ENCODE results near the gene HSD17B7.

Gene HSD17B7

DNA sequence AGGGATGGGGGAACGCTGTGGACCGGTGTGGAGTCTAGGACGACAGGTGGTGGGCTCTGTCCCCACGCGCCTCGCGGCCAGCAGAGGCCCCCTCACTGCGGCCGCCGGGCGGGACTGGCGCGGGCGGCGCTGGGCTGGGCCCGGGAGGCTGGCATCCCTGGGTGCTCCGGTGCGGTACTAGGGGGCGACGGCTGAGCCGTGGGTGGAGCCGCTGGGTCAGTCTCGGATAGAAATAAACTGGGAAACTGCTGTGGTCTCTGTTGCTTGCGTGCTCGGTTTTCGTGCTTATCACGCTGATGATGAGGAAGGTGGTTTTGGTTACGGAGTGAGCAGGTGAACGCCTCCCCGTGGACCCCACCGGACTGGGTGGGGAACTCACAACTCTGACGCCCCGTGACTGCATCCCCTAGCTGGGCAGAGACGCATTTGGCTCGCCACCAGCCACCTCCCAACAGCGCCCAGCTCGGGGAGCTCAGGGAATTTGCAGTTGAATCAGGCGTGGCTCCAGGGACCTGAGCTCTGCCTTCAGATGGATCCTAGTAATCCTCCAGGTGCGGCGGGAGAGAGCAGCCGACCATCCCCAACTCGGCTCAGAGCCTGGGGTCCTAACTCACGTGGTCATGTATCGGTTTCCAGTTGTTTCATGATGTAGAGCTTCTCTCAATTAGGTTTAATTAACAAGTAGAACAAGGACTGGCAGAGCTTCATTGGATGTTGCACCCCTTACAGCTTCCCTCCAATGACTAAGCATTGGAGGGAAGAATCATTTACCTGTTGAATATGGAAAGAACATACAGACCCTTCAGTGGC is 32.1 kb downstream of the HSD17B7 start:
- Mint-ChIP-seq H3K4me3 (peak overlapping the region; percentile 71), H3K9me3 (no peaks in the 10 kb centered on the region), H3K27ac (ENCODE audit: low read depth) (peak overlapping the region; percentile 82), H3K4me1 (peaks cover 19% of the 10 kb centered on the region), H3K36me3 (ENCODE audit: insufficient read depth) (no peaks in the 10 kb centered on the region), H3K27me3 (peaks cover 9% of the 10 kb centered on the region)
- peak; percentile 16 for ATAC-seq (replicated peaks; ENCODE audit: extremely low read depth, poor library complexity, severe bottlenecking)
- DNase-seq (ENCODE audit: low spot score in 2 of 2) = no peak

DNA sequence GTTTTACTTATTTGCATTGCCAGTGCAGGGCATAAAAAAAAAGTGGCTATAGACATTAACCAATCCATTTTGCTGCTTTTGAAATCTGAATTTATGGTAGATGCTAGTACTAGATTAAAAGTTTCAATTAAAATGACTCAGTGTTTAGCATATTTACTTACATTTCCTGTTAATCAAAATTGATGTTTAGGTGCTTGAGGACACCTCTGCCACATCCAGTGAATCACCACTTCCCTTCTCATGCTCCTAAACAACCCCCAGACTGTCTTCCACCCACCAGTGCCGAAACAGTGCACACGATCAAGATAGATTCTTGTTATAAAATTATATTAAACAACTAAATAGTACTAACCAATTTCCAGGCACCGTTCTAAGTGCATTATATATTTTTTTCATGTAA is 32.7 kb downstream of the HSD17B7 start:
- peak overlapping the region; percentile 71 for H3K4me3 Mint-ChIP-seq
- no peaks in the 10 kb centered on the region for H3K36me3 Mint-ChIP-seq (ENCODE audit: insufficient read depth)
- ATAC-seq (replicated peaks; ENCODE audit: extremely low read depth, poor library complexity, severe bottlenecking) (peak; percentile 82), DNase-seq (ENCODE audit: low spot score in 2 of 2) (no peak)
- H3K9me3 Mint-ChIP-seq = no peaks in the 10 kb centered on the region
- H3K27me3 Mint-ChIP-seq = peaks cover 9% of the 10 kb centered on the region
- no peak overlapping the region for H3K27ac Mint-ChIP-seq (ENCODE audit: low read depth)
- peaks cover 19% of the 10 kb centered on the region for H3K4me1 Mint-ChIP-seq

DNA sequence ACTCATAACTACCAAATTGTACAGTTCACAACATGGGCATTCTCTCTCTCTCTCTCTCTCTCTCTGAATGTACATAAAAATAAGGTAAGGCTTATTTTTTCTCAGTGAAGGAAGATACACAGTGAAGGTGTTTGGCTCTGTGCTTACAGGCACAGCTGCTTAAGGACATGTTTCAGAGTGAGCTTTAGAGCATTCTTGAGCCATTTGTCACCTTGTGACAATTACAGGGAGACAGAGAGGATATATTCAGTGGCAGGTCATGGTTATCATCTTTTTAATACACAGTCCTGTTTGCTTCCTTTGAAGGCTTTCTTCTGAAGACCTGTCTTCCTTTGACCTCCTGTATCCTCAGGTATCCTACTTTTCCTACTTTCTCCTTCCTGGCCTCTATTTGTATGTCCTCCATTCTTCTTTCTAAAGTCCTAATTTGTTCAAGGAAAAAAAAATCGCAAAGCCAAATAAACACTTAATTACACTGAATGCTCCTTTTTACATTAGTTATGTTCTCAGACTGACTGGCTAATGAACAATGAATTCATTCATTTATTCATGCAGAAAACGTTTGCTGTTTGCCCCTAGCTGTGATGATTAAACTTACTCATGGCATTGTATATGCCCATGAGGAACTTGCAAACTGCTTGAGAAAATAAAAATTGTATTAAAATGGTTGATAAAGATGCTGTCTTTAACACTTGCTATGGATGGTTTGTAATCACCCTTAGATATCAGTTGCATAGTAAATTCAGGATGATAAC is 33.4 kb downstream of the HSD17B7 start:
- Mint-ChIP-seq H3K27me3 (peaks cover 9% of the 10 kb centered on the region), H3K4me1 (peaks cover 19% of the 10 kb centered on the region), H3K36me3 (ENCODE audit: insufficient read depth) (no peaks in the 10 kb centered on the region), H3K4me3 (no peak overlapping the region), H3K27ac (ENCODE audit: low read depth) (no peak overlapping the region), H3K9me3 (no peaks in the 10 kb centered on the region)
- ATAC-seq (replicated peaks; ENCODE audit: extremely low read depth, poor library complexity, severe bottlenecking) = no peak
- no peak for DNase-seq (ENCODE audit: low spot score in 2 of 2)

DNA sequence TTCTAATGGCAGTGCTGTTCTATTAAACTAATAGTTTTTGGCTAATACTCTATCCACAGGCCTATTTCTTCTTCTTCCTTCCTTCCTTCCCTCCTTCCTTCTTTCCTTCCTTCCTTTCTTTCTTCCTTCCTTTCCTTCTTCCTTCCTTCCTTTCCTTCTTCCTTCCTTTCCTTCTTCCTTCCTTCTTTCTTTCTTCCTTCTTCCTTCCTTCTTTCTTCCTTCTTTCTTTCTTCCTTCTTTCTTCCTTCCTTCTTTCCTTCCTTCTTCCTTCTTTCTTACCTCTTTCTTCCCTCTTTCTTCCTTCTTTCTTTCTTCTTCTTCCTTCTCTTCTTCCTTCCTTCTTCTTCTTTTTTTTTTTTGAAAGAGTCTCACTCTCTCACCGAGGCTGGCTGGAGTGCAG is 38.8 kb downstream of the HSD17B7 start:
- no peak overlapping the region for H3K27ac Mint-ChIP-seq (ENCODE audit: low read depth)
- DNase-seq (ENCODE audit: low spot score in 2 of 2) = no peak
- no peak overlapping the region for H3K4me3 Mint-ChIP-seq
- no peak for ATAC-seq (replicated peaks; ENCODE audit: extremely low read depth, poor library complexity, severe bottlenecking)
- H3K27me3 Mint-ChIP-seq = peaks cover 8% of the 10 kb centered on the region
- H3K9me3 Mint-ChIP-seq = no peaks in the 10 kb centered on the region
- peaks cover 8% of the 10 kb centered on the region for H3K4me1 Mint-ChIP-seq
- H3K36me3 Mint-ChIP-seq (ENCODE audit: insufficient read depth) = no peaks in the 10 kb centered on the region

DNA sequence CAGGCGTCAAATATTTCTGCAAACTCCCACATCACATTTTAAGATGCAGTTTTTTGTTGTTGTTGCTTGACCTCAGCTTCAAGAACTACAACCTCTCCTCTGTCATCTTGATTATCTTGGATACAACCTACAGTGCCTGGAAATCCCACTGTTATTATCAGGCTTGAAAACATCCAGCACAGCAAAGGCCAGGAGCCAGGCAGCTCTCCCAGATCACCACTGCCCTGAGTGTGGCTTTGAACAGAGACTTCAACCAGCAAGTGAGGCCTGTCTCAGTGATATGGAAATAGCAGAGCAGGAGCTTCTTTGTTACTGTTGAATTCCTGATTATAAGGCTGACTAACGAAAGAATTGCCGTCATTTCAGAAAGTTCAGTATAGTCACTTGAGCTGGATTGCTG is 42.0 kb downstream of the HSD17B7 start:
- DNase-seq (ENCODE audit: low spot score in 2 of 2) = no peak
- H3K27me3 Mint-ChIP-seq = peaks cover 8% of the 10 kb centered on the region
- H3K4me1 Mint-ChIP-seq = peaks cover 15% of the 10 kb centered on the region
- H3K4me3 Mint-ChIP-seq = no peak overlapping the region
- H3K9me3 Mint-ChIP-seq = peaks cover 5% of the 10 kb centered on the region
- H3K27ac Mint-ChIP-seq (ENCODE audit: low read depth) = no peak overlapping the region
- ATAC-seq (replicated peaks; ENCODE audit: extremely low read depth, poor library complexity, severe bottlenecking) = no peak
- H3K36me3 Mint-ChIP-seq (ENCODE audit: insufficient read depth) = no peaks in the 10 kb centered on the region

DNA sequence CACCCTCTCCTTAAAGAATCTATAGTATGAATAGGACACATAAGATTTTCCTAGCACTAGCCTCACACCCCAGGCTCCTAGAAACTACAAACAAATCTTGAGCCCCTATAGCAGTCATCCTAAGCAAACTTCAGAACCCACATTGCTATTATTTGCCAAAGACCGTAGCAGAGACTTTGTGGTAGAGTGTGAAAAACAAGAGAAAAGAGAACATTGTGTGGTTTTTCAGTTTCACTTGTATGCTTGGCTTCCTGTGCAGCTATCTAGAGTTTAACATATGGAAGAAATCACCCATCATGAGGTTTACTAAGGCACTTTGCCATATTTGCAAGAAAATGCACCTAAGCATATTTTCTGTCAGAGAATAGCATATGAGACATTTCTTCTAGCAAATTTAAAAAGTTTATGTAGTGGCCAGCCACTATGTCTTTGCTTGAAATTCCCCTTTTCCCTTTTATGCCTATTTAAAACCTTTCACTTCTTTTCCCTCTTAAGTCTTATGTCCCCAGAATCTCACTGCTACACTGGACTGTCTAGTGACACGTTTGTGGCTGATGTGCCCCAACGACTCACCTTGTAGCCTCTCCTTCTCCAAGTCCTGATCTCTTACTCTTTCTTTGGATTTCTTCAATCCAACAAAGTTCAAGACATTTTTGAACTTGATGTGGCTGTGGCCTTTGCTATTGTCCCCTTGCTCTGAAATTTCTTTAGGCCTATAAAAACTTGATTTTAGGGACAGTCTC is 44.8 kb downstream of the HSD17B7 start:
- H3K4me1 Mint-ChIP-seq = peaks cover 15% of the 10 kb centered on the region
- H3K27ac Mint-ChIP-seq (ENCODE audit: low read depth) = no peak overlapping the region
- no peak for ATAC-seq (replicated peaks; ENCODE audit: extremely low read depth, poor library complexity, severe bottlenecking)

DNA sequence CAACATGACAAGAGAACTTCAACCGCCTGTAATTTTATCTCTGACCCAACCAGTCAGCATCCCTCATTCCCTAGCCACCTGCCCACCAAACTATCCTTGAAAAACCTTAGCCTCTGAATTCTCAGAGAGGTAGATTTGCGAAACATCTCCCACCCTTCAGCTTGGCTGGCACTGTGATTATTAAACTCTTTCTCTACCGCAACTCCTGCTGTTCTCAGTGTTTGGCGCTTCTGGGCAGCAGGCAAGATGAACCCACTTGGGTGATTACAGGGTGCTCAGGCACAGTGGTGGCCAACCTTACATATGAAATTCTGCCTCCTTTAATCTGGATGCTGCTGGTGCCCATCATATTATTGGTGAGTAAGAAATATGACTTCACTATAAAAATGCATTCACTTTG is 48.4 kb downstream of the HSD17B7 start:
- peaks cover 12% of the 10 kb centered on the region for H3K4me1 Mint-ChIP-seq
- H3K27me3 Mint-ChIP-seq = peaks cover 9% of the 10 kb centered on the region
- no peak overlapping the region for H3K4me3 Mint-ChIP-seq
- no peak overlapping the region for H3K27ac Mint-ChIP-seq (ENCODE audit: low read depth)
- no peak for DNase-seq (ENCODE audit: low spot score in 2 of 2)
- peaks cover 18% of the 10 kb centered on the region for H3K9me3 Mint-ChIP-seq
- ATAC-seq (replicated peaks; ENCODE audit: extremely low read depth, poor library complexity, severe bottlenecking) = no peak
- H3K36me3 Mint-ChIP-seq (ENCODE audit: insufficient read depth) = no peaks in the 10 kb centered on the region

More for the DNA sequence above, 44.8 kb downstream of the HSD17B7 start:
- H3K4me3 Mint-ChIP-seq = no peak overlapping the region
- H3K9me3 Mint-ChIP-seq = peaks cover 18% of the 10 kb centered on the region
- H3K36me3 Mint-ChIP-seq (ENCODE audit: insufficient read depth) = no peaks in the 10 kb centered on the region
- H3K27me3 Mint-ChIP-seq = no peaks in the 10 kb centered on the region
- DNase-seq (ENCODE audit: low spot score in 2 of 2) = no peak

DNA sequence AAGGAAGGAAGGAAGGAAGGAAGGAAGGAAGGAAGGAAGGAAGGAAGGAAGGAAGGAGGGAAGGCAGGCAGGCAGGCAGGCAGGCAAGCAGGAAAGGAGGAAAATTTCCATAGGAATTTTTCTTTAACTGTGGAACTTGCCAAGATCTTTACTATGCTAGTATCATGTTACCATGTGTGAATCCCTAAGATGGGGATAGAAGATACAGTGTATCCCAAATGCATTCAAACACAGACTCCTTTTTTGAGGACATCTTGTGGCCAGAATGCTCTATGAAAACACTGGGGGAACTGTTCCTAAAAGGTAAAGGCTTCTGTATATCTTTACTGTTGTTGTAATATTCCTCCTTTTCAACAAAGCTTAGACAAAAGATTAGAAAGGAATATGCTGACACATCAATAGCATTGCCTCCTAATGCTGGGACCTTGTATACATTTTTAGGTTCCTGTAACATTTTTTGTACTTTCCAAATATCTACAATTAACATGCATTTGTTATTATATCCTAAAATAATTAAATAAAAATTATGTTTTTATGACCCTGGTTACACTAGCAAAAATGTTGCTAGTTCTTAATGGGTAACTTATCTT is 49.8 kb downstream of the HSD17B7 start:
- no peak for ATAC-seq (replicated peaks; ENCODE audit: extremely low read depth, poor library complexity, severe bottlenecking)
- H3K27ac Mint-ChIP-seq (ENCODE audit: low read depth) = no peak overlapping the region
- peaks cover 4% of the 10 kb centered on the region for H3K4me1 Mint-ChIP-seq
- H3K4me3 Mint-ChIP-seq = no peak overlapping the region
- no peaks in the 10 kb centered on the region for H3K36me3 Mint-ChIP-seq (ENCODE audit: insufficient read depth)
- peaks cover 9% of the 10 kb centered on the region for H3K27me3 Mint-ChIP-seq
- no peak for DNase-seq (ENCODE audit: low spot score in 2 of 2)
- peaks cover 17% of the 10 kb centered on the region for H3K9me3 Mint-ChIP-seq

DNA sequence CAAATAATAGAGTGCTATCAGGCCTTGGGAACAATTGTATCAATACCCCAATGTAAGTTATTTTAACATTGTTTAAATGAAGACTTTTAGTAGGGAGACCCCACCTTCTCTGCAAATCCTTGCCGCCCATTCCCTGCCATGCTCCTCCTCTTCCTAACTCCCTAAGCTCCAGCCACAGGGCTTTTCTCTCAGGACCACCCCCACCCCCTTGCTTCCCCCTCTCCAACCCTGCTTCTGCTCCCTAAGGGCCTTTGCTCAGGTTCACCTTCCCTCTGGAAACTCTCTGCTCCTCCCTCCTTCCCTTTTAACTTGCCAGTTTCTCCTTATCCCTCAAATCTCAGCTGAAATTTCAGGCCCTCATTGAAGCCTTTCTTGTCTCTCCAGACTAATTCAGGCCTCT is 53.7 kb downstream of the HSD17B7 start:
- ATAC-seq (replicated peaks; ENCODE audit: extremely low read depth, poor library complexity, severe bottlenecking) (no peak), DNase-seq (ENCODE audit: low spot score in 2 of 2) (no peak)
- Mint-ChIP-seq H3K36me3 (ENCODE audit: insufficient read depth) (no peaks in the 10 kb centered on the region), H3K9me3 (peaks cover 7% of the 10 kb centered on the region), H3K27ac (ENCODE audit: low read depth) (no peak overlapping the region), H3K4me1 (no peaks in the 10 kb centered on the region), H3K27me3 (peaks cover 13% of the 10 kb centered on the region), H3K4me3 (no peak overlapping the region)

DNA sequence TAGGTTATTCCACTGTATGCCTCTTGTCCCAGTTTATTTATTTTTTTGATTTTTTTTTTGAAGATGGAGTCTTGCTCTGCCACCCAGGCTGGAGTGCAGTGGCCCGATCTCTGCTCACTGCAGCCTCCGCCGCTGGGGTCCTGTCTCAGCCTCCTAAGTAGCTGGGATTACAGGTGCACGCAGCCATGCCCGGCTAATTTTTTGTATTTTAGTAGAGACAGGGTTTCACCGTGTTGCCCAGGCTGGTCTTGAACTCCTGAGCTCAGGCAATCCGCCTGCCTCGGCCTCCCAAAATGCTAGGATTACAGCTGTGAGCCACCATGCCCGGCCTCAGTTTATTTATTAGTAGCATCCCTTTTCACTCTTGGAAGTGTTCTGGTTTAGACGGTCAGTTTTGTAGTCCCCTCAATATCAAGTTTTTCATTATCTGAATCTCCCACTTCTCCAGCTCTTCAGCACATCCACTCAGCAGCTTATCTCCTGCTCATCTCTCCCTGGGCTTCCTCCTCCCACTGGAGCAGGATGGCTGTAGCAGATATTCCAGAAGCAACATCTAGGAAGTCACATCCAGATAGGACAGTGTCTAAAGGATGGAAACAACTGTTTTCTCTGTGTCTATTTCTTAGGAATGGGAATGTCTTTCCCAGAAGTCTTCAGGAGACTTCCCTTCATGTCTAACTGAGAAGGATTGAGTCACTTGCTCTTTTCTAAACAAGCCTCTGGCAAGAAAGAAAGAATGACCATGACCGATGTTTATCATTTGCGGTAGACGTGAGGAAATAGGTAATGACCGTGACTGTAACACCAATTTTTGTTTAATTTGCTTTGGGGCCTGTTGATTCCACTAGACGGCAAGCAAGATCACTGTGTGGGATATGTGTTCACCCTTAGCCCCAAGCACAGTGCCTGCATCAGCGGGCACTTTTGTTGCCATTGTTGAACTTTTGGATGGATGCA is 56.0 kb downstream of the HSD17B7 start:
- no peak for ATAC-seq (replicated peaks; ENCODE audit: extremely low read depth, poor library complexity, severe bottlenecking)
- Mint-ChIP-seq H3K36me3 (ENCODE audit: insufficient read depth) (no peaks in the 10 kb centered on the region), H3K27me3 (peaks cover 31% of the 10 kb centered on the region), H3K4me3 (no peak overlapping the region), H3K9me3 (no peaks in the 10 kb centered on the region), H3K27ac (ENCODE audit: low read depth) (no peak overlapping the region), H3K4me1 (no peaks in the 10 kb centered on the region)
- DNase-seq (ENCODE audit: low spot score in 2 of 2) = no peak

DNA sequence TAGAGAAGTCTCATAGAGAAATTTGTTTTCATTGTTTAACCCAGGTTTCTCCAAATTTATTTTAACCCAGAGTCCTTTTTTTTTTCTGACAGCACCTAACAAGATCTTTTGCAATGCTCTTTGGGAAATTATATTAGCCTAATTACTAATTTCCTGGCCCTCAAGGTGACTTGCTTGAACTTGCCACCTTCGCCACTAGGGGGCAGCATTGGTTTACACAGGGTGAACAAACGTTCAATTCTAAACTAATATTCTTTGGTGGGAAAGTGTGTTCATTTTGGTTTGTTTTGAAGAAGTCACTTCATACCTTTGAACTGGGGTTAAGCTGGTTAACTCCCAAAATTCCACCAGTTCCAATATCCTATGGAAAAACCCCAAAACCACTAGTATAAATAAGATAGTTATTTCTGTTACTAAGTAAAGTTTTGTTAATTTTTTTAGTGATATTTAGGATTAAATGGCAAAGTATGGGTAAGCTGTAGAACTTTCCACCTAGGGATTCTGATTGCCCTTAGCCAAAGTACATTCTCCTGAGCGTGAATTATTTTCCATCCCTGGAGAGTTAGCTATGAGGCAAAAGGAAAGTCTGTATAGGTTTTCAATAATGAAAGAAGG is 57.4 kb downstream of the HSD17B7 start:
- no peaks in the 10 kb centered on the region for H3K9me3 Mint-ChIP-seq
- H3K27me3 Mint-ChIP-seq = peaks cover 31% of the 10 kb centered on the region
- peak; percentile 50 to 75 for DNase-seq (ENCODE audit: low spot score in 2 of 2)
- H3K27ac Mint-ChIP-seq (ENCODE audit: low read depth) = no peak overlapping the region
- no peaks in the 10 kb centered on the region for H3K36me3 Mint-ChIP-seq (ENCODE audit: insufficient read depth)
- H3K4me3 Mint-ChIP-seq = no peak overlapping the region
- H3K4me1 Mint-ChIP-seq = no peaks in the 10 kb centered on the region
- ATAC-seq (replicated peaks; ENCODE audit: extremely low read depth, poor library complexity, severe bottlenecking) = no peak

Measured in central memory CD8-positive, alpha-beta T cell (primary cell).